Astrocyte of the cerebellum (primary cell): ENCODE results near the gene GRID1.

ENCODE experiments used
- DNase-seq: peaks from one replicate; pipeline ENCODE4 v3.0.0-alpha.2; 2011; ENCODE audit warnings: low read depth
- H3K4me3 ChIP-seq: 2 replicates; pipeline ENCODE4 v1.5.1; 2011; ENCODE audit warnings: mild to moderate bottlenecking, low read depth, low read length, moderate library complexity
- CTCF ChIP-seq: IDR thresholded peaks from 2 replicates; pipeline ENCODE4 v1.5.1; 2012; ENCODE audit warnings: low read length, low read depth, moderate library complexity, mild to moderate bottlenecking; ENCODE audit errors: missing control alignments
- in situ Hi-C: cut with HindIII; loops from 2 replicates; pipeline ENCODE4 v1.10.0; 2017; ENCODE audit warnings: low sequenced_read_pairs

The GRID1 gene

DNA sequence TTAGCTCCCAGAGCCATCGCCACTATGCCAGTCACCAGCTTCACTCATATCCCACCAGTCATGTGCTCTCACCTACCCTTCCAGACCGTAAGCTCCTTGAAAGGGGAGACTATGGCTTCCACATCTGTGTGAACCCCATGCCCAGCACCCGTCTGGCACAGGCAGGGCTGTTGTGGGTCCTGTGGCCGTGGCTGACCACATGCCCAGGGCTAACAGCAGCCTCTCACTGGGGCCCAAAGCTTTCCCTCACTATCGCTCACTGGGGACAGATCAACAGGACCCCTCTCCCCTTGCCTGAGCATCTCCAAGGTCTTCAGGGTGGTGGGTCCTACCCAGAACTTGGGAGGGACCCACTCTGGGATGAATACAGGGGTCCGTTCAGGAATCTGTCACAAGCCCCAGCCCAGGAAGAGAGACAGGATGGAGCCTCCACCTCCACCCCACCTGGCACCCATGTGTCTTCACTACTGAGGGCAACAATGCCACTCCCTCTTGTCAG, 303.9 kb downstream of the GRID1 start:
- in situ Hi-C loops = no loop called here
- DNase-seq = no peak
- TF ChIP-seq CTCF = no peak
- H3K4me3 ChIP-seq = no peak overlapping the region

DNA sequence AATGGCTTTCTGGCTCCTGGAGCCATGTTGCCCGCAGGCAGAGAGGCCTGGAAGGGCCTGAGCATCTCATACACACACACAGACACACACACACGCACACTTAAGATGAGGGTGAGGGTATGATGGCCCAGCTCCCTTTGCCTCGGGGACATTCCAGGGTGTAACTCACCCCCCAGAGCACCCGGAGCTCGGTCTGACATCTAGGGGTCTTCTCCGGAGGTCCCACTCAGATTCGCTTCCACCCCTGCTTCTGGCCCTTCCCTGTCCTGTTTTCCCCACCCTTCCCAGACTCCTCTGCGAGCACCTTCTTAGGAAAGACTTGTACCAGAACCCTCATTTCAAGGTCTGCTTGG, 304.4 kb downstream of the GRID1 start:
- H3K4me3 ChIP-seq = no peak overlapping the region
- in situ Hi-C loops = no loop called here
- no peak for TF ChIP-seq CTCF
- DNase-seq = no peak

DNA sequence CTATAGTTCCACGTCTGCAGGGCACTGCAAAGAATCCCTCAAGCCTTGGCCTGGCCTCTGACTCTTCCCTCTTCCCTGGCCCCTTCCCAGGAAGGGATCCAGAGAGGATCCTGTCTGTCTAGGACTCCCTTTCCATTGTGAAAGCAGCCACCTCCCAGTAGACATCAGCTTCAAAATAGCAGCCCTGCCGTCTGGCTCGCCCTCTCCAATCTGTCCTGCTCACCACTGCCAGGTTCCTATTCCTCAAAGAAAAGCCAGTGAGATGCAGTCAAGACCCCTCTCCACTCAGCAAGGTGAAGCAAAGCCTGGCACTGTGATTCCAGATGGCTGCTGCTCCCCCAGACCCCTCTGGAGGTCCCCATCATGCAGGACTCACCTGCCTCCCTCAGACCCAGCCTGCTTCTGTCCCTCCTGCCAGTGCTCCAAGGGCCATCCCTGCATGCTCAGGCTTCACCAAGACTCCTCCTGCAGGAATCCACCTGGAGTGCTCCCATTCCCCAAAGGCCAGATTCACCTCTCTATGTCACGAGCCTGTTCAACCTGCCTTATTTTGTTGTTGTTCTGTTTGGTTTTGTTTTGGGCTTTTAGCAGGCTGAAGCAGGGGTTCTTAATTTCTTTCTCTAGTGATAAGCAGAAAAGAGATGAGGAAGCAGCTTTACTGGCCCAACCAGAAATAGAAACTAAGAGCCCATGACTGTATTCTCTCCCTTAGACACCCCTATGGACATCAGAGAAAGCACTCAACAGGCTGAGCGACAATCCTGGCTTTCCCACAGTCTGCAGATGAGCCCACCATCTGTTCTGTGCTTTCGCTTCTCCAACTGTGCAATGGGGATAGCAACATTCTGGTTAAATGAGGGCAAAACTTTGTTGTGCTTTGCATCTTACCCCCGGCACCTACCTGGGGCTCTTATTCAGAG, 305.1 kb downstream of the GRID1 start:
- no peak overlapping the region for H3K4me3 ChIP-seq
- no peak for TF ChIP-seq CTCF
- DNase-seq = no peak
- in situ Hi-C loops = no loop called here

- no peak for TF ChIP-seq CTCF
- no peak for DNase-seq
- in situ Hi-C loops = no loop called here
Measured at GRCh38 chr10:86060386-86061277, 306.0 kb downstream of the GRID1 start.

DNA sequence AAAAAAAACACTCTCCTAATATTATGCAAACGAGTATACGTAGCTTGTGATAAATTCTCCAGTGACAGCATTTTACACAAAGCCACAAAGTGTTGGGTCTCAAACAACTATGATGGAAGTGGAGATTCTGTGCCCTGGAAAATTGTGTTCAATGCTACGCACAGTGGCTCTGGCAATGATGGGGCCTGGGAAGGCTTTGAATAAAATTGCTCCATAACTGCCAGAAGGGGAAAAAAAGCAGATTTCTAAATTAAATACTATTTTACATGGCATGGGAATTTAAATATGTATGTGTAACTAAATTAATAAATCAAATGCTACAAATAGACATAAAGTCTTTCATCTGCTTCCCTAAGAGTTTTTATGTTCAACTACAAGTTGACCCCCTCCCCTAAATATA, 306.7 kb downstream of the GRID1 start:
- in situ Hi-C loops = no loop called here
- no peak overlapping the region for H3K4me3 ChIP-seq
- TF ChIP-seq CTCF = no peak
- DNase-seq = no peak

More at GRCh38 chr10:86060386-86061277, 306.0 kb downstream of the GRID1 start:
- no peak overlapping the region for H3K4me3 ChIP-seq

- H3K4me3 ChIP-seq = no peak overlapping the region
- no peak for TF ChIP-seq CTCF
- in situ Hi-C loops = no loop called here
- no peak for DNase-seq
Measured at GRCh38 chr10:86058964-86059363, 307.6 kb downstream of the GRID1 start.
